SK-N-SH (cell line): ENCODE measurements around the gene BLVRA. TPM values are rescaled to one million over a fixed set of nuclear protein-coding genes. Genes with fewer than 3 reads are reported as not detected.
A peak's percentile ranks its signal among the peaks of the same experiment; 100 is the strongest.
"Not testable (repeated sequence)": the region's sequence is repeated elsewhere in the genome, so short reads cannot be mapped to it uniquely, and the experiment has no call there.

ENCODE experiments used
- CTCF ChIA-PET: fragments of 300-600, 350-600 bp; formaldehyde crosslinking; extraction: SDS; loops from one replicate; lab custom pipeline; 2021; lab: Yijun Ruan, JAX
- POLR2A ChIA-PET: fragments of 350-600 bp; sonication (Branson Sonifier 250); formaldehyde crosslinking; extraction: SDS; loops from one replicate; lab custom pipeline; 2020; ENCODE audit warnings: antibody characterized with exemption, inconsistent platforms; lab: Yijun Ruan, JAX
- DNase-seq: peaks from one replicate; pipeline ENCODE4 v3.0.0; 2012
- H2AFZ ChIP-seq: fragments of 200-600 bp; sonication (generic); 2 replicates; pipeline ENCODE4 v1.8.1; 2016; ENCODE audit warnings: antibody characterized with exemption, mild to moderate bottlenecking, low read depth
- H3F3A ChIP-seq: fragments of 200-600 bp; sonication (generic); replicated peaks from 2 replicates; pipeline ENCODE3; 2016; ENCODE audit warnings: antibody characterized with exemption, mild to moderate bottlenecking; ENCODE audit not compliant: insufficient read depth
- H3K27ac ChIP-seq, 2 experiments: fragments of 200-500 bp in 1 of 2; fragments of 200-600 bp in 1 of 2; sonication (Bioruptor generic) in 1 of 2; sonication (generic), shearing (Covaris generic) in 1 of 2; 2 replicates each; pipeline versions ENCODE4 v1.5.1 to v1.6.1; 2014 to 2016; ENCODE audit warnings: low read depth in 2 of 2, inconsistent platforms in 1 of 2, low read length in 1 of 2, mild to moderate bottlenecking in 1 of 2, mixed read lengths in 1 of 2
- H3K27me3 ChIP-seq: fragments of 200-600 bp; sonication (generic), shearing (Covaris generic); 2 replicates; pipeline ENCODE4 v1.6.1; 2016; ENCODE audit warnings: mixed run types; ENCODE audit not compliant: insufficient read depth
- H3K36me3 ChIP-seq, 2 experiments: fragments of 200-500 bp in 1 of 2; fragments of 200-600 bp in 1 of 2; sonication (Bioruptor generic) in 1 of 2; sonication (generic) in 1 of 2; replicated peaks in 1 of 2; 2 replicates each; pipeline versions ENCODE3 to v1.5.1; 2014 to 2016; ENCODE audit warnings: low read length in 1 of 2, mild to moderate bottlenecking in 1 of 2; ENCODE audit not compliant: insufficient read depth in 2 of 2, control insufficient read depth in 1 of 2
- H3K4me1 ChIP-seq, 2 experiments: fragments of 200-500 bp in 1 of 2; fragments of 200-600 bp in 1 of 2; sonication (Bioruptor generic) in 1 of 2; sonication (generic), shearing (Covaris generic) in 1 of 2; 2 replicates each; pipeline versions ENCODE4 v1.5.1 to v1.6.1; 2014 to 2016; ENCODE audit warnings: low read depth in 1 of 2, low read length in 1 of 2, mixed run types in 1 of 2; ENCODE audit not compliant: insufficient read depth in 2 of 2, control insufficient read depth in 1 of 2
- H3K4me2 ChIP-seq: fragments of 200-600 bp; sonication (generic), shearing (Covaris generic); 2 replicates; pipeline ENCODE4 v1.6.1; 2017; ENCODE audit warnings: mixed run types
- H3K4me3 ChIP-seq, 2 experiments: fragments of 200-500 bp in 1 of 2; fragments of 200-600 bp in 1 of 2; sonication (Bioruptor generic) in 1 of 2; sonication (generic), shearing (Covaris generic) in 1 of 2; 2 replicates each; pipeline versions ENCODE4 v1.5.1 to v1.8.1; 2014 to 2016; ENCODE audit warnings: low read depth in 2 of 2, inconsistent platforms in 1 of 2, low read length in 1 of 2, mild to moderate bottlenecking in 1 of 2, mixed read lengths in 1 of 2, moderate library complexity in 1 of 2
- H3K79me2 ChIP-seq: fragments of 200-600 bp; sonication (generic); 2 replicates; pipeline ENCODE4 v1.8.1; 2017; ENCODE audit warnings: mild to moderate bottlenecking; ENCODE audit not compliant: insufficient read depth
- H3K9ac ChIP-seq: fragments of 200-600 bp; sonication (generic); 2 replicates; pipeline ENCODE4 v1.6.1; 2017; ENCODE audit warnings: mixed run types
- H3K9me2 ChIP-seq: fragments of 200-600 bp; sonication (generic); 2 replicates; pipeline ENCODE4 v1.6.1; 2017; ENCODE audit warnings: mixed run types
- H3K9me3 ChIP-seq: fragments of 200-600 bp; sonication (generic); 2 replicates; pipeline ENCODE4 v1.6.1; 2017; ENCODE audit warnings: mixed run types, mild to moderate bottlenecking, moderate library complexity
- H4K20me1 ChIP-seq: fragments of 200-600 bp; sonication (generic); 2 replicates; pipeline ENCODE4 v1.6.1; 2017; ENCODE audit warnings: mild to moderate bottlenecking, mixed run types; ENCODE audit not compliant: insufficient read depth
- EP300 ChIP-seq, 2 experiments: IDR thresholded peaks; 2 replicates each; pipeline versions ENCODE4 v1.4.0 to v1.6.1; 2012; ENCODE audit warnings: borderline replicate concordance in 1 of 2, low read depth in 1 of 2, low read length in 1 of 2
- GABPA ChIP-seq: IDR thresholded peaks from 2 replicates; pipeline ENCODE4 v1.4.0; 2012; ENCODE audit warnings: low read depth, mild to moderate bottlenecking
- GATA2 ChIP-seq: sonication (generic); formaldehyde crosslinking; IDR thresholded peaks from 2 replicates; pipeline ENCODE4 v1.5.0; 2020; ENCODE audit warnings: mild to moderate bottlenecking, missing genetic modification reagents
- MEF2A ChIP-seq: IDR thresholded peaks from 2 replicates; pipeline ENCODE4 v1.4.0; 2012; ENCODE audit warnings: low read depth, borderline replicate concordance
- MXI1 ChIP-seq: IDR thresholded peaks from 2 replicates; pipeline ENCODE4 v1.6.1; 2012; ENCODE audit warnings: mild to moderate bottlenecking, low read depth, low read length, improper control_type of control experiment
- NFIC ChIP-seq: IDR thresholded peaks from 2 replicates; pipeline ENCODE4 v1.4.0; 2012; ENCODE audit warnings: borderline replicate concordance
- NRF1 ChIP-seq: IDR thresholded peaks from 2 replicates; pipeline ENCODE4 v1.6.1; 2012; ENCODE audit warnings: low read depth, mild to moderate bottlenecking, low read length
- POLR2AphosphoS5 ChIP-seq: IDR thresholded peaks from 2 replicates; pipeline ENCODE4 v1.6.1; 2012; ENCODE audit warnings: low read depth, low read length
- RCOR1 ChIP-seq: fragments of 150-350 bp; IDR thresholded peaks from 2 replicates; pipeline ENCODE4 v1.6.1; 2017; ENCODE audit warnings: antibody characterized with exemption, low read length
- TEAD4 ChIP-seq: IDR thresholded peaks from 2 replicates; pipeline ENCODE4 v1.4.0; 2012; ENCODE audit warnings: mild to moderate bottlenecking, borderline replicate concordance; ENCODE audit not compliant: insufficient read depth
- WGBS: methylation state at CpG from one replicate; pipeline ENCODE4 v1.1.6; 2017; ENCODE audit warnings: low lambda C conversion rate; 5-methylcytosine and 5-hydroxymethylcytosine counted together
- polyA plus RNA-seq, 3 experiments: library from polyadenylated mRNA; depleted of rRNA; stranded (reverse); fragments of >200 nt; gene quantifications; 2 replicates each; pipeline ENCODE4 v1.2.3, GENCODE V29; 2012
- TF ChIP-seq, protein P1 (sequence below): fragments of 150-350 bp; IDR thresholded peaks from 2 replicates; pipeline ENCODE4 v1.6.1; 2017; ENCODE audit warnings: antibody characterized with exemption, low read length, low read depth, borderline replicate concordance
- TF ChIP-seq, protein P2 (sequence below): IDR thresholded peaks from 2 replicates; pipeline ENCODE4 v1.4.0; 2012; ENCODE audit warnings: low read depth, borderline replicate concordance
- TF ChIP-seq, protein P3 (sequence below): fragments of 150-350 bp; IDR thresholded peaks from 2 replicates; pipeline ENCODE4 v1.6.1; 2016; ENCODE audit warnings: mild to moderate bottlenecking, low read depth, low read length

Gene BLVRA
- polyA plus RNA-seq, 1 of the 3 experiments (the other 2 are of a cell fraction): 123 TPM

DNA sequence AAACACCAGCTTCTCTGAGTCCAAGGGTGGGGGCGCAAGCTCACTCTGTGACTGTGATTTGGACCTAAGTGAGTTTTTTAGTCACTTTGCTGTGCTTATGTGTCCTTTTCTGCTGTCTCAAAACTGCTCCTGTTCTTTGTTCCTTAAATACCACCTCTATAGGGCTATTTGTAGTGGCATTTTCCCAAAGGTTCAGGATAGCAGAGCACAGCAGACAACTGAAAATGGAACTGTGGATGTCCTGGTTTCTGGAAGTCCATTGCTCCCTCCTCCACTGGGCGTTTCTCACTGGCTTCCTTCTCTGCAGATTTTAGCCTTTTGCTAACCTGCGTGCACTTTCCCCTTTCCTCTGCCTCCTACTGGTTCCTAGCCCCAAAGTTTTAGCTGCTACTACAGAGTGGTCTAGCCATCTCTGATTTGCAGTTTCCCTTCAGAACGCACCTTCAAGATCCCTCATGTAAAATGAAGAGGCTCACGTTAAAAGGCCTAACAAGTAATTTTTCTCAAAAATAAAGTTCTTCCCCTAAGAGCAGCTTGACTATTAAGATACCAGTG is 25.6 kb downstream of the BLVRA start:
- no peak for DNase-seq
- H3K36me3 ChIP-seq: peaks cover 10 to 14% of the 10 kb centered on the region in 2 experiments
- H2AFZ ChIP-seq: no peak overlapping the region
- peaks cover 30% of the 10 kb centered on the region for H3F3A ChIP-seq
- no peak overlapping the region for H3K4me2 ChIP-seq
- H3K4me3 ChIP-seq: no peak overlapping the region
- peaks cover 4% of the 10 kb centered on the region; the same call in 1 of the 2 replicates for H3K79me2 ChIP-seq
- no peaks in the 10 kb centered on the region for H3K9me3 ChIP-seq
- WGBS: 96% methylated on average over 5 of the region's 5 CpGs
- no peaks in the 10 kb centered on the region for H3K9me2 ChIP-seq
- H3K9ac ChIP-seq: no peak overlapping the region
- CTCF ChIA-PET: interaction anchor here (0.6 to 1.8 kb wide), 5 partner anchors 21 to 84 kb away, joined by 3 to 6 read pairs (median 4); no protein-coding TSS in a partner anchor
- no peaks in the 10 kb centered on the region for H4K20me1 ChIP-seq
- POLR2A ChIA-PET: no interaction called here
- H3K27me3 ChIP-seq: no peaks in the 10 kb centered on the region
- H3K4me1 ChIP-seq: peaks cover 8 to 19% of the 10 kb centered on the region in 2 experiments
- no peak overlapping the region for H3K27ac ChIP-seq
- TF ChIP-seq MEF2A (no peak), MXI1 (no peak), GATA2 (no peak), EP300 (IDR thresholded peaks at IDR 0.05; ENCODE audit: borderline replicate concordance in 1 of 2, low read depth in 1 of 2, low read length in 1 of 2) (no peak), GABPA (no peak)
- TF ChIP-seq, protein P1, sequence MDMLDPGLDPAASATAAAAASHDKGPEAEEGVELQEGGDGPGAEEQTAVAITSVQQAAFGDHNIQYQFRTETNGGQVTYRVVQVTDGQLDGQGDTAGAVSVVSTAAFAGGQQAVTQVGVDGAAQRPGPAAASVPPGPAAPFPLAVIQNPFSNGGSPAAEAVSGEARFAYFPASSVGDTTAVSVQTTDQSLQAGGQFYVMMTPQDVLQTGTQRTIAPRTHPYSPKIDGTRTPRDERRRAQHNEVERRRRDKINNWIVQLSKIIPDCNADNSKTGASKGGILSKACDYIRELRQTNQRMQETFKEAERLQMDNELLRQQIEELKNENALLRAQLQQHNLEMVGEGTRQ: no peak

DNA sequence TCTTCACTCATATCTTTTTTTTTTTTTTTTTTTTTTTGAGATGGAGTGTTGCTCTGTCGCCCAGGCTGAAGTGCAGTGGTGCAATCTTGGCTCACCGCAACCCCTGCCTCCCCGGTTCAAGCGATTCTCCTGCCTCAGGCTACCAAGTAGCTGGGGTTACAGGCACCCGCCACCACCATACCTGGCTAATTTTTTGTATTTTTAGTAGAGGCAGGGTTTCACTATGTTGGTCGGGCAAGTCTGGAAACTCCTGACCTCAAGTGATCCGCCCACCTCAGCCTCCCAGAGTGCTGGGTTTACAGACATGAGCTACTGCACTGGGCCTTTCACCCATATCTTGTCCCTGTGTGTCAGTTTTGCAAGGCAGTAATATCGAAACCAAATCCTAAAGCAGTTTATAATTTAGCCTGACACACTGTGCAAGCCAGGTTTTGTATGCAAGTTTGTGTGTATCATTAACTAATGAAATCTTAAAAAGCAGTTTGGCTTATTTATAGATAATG is 26.2 kb downstream of the BLVRA start:
- Histone ChIP-seq H3F3A (peaks cover 30% of the 10 kb centered on the region), H3K4me1 (peaks cover 8 to 19% of the 10 kb centered on the region in 2 experiments), H3K9ac (peak overlapping the region; percentile 19; the same call in 1 of the 2 replicates), H3K4me2 (peak overlapping the region; percentile 51; the same call in 1 of the 2 replicates), H3K27ac (peak overlapping the region; percentile 67 to 77; a peak in 3 of 4 replicates), H3K36me3 (peaks cover 10% of the 10 kb centered on the region in 2 experiments)
- H4K20me1 ChIP-seq, DNase-seq, H3K9me2 ChIP-seq, H3K27me3 ChIP-seq, H3K4me3 ChIP-seq, H2AFZ ChIP-seq, H3K9me3 ChIP-seq, H3K79me2 ChIP-seq, POLR2A ChIA-PET: not testable (repeated sequence)
- WGBS: 97% methylated on average over 8 of the region's 8 CpGs
- CTCF ChIA-PET: interaction anchor here (0.6 to 1.8 kb wide), 6 partner anchors 21 to 85 kb away, joined by 3 to 6 read pairs (median 4); no protein-coding TSS in a partner anchor

DNA sequence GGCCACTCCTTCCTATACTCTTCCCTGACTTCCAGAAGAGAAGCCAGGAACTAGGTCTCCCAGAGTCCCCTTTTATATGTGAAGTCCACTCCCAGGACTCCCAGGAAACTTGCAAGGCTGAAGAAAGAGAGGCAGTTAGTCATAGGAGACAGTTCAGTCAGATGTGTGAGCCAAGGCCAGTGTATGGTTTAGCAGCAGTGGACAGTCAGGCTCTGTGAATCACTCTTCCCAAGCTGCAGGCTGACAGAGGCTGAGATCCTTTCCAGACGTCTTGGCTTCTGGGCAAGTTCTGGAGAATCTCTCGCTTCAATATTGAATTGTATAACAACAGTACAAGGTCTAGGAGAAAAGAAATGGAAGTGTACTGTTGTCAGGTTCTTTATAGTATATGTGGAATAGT is 26.9 kb downstream of the BLVRA start:
- H3F3A ChIP-seq: peaks cover 30% of the 10 kb centered on the region
- peaks cover 7 to 10% of the 10 kb centered on the region in 2 experiments for H3K36me3 ChIP-seq
- no peaks in the 10 kb centered on the region for H3K9me3 ChIP-seq
- peak overlapping the region; percentile 67 to 77; a peak in 3 of 4 replicates for H3K27ac ChIP-seq
- whole genome bisulfite sequencing: 15% methylated on average over 2 of the region's 2 CpGs
- H2AFZ ChIP-seq: no peak overlapping the region
- POLR2A ChIA-PET: no interaction called here
- peaks cover 4% of the 10 kb centered on the region; the same call in 1 of the 2 replicates for H3K79me2 ChIP-seq
- H4K20me1 ChIP-seq: no peaks in the 10 kb centered on the region
- CTCF ChIA-PET: interaction anchor here (1.0 to 1.8 kb wide), 3 partner anchors 22 to 53 kb away, joined by 3 to 6 read pairs (median 6); no protein-coding TSS in a partner anchor
- peak overlapping the region; percentile 51; the same call in 1 of the 2 replicates for H3K4me2 ChIP-seq
- no peak for DNase-seq
- no peaks in the 10 kb centered on the region for H3K9me2 ChIP-seq
- H3K4me1 ChIP-seq: peaks cover 8 to 19% of the 10 kb centered on the region in 2 experiments
- H3K27me3 ChIP-seq: no peaks in the 10 kb centered on the region
- H3K9ac ChIP-seq: peak overlapping the region; percentile 19; the same call in 1 of the 2 replicates
- no peak overlapping the region for H3K4me3 ChIP-seq
- TF ChIP-seq RCOR1 (no peak), NRF1 (no peak), POLR2AphosphoS5 (peak; percentile 96), TEAD4 (peak; percentile 75), EP300 (IDR thresholded peaks at IDR 0.05; ENCODE audit: borderline replicate concordance in 1 of 2, low read depth in 1 of 2, low read length in 1 of 2) (peak; percentile 68 to 87; a peak in 2 of 4 replicates), NFIC (peak; percentile 92), MXI1 (no peak)
- TF ChIP-seq, protein P2, sequence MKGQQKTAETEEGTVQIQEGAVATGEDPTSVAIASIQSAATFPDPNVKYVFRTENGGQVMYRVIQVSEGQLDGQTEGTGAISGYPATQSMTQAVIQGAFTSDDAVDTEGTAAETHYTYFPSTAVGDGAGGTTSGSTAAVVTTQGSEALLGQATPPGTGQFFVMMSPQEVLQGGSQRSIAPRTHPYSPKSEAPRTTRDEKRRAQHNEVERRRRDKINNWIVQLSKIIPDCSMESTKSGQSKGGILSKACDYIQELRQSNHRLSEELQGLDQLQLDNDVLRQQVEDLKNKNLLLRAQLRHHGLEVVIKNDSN: no peak
- TF ChIP-seq, protein P3, sequence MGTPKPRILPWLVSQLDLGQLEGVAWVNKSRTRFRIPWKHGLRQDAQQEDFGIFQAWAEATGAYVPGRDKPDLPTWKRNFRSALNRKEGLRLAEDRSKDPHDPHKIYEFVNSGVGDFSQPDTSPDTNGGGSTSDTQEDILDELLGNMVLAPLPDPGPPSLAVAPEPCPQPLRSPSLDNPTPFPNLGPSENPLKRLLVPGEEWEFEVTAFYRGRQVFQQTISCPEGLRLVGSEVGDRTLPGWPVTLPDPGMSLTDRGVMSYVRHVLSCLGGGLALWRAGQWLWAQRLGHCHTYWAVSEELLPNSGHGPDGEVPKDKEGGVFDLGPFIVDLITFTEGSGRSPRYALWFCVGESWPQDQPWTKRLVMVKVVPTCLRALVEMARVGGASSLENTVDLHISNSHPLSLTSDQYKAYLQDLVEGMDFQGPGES: no peak
